ENCODE measurements around the gene DVL2. TPM values are rescaled to one million over a fixed set of nuclear protein-coding genes. Genes with fewer than 3 reads are reported as not detected.
A peak's percentile ranks its signal among the peaks of the same experiment; 100 is the strongest.

The DVL2 gene
- total and polyA plus RNA-seq, 8 donors = 12.1 to 114 (median 17.4) TPM

DNA sequence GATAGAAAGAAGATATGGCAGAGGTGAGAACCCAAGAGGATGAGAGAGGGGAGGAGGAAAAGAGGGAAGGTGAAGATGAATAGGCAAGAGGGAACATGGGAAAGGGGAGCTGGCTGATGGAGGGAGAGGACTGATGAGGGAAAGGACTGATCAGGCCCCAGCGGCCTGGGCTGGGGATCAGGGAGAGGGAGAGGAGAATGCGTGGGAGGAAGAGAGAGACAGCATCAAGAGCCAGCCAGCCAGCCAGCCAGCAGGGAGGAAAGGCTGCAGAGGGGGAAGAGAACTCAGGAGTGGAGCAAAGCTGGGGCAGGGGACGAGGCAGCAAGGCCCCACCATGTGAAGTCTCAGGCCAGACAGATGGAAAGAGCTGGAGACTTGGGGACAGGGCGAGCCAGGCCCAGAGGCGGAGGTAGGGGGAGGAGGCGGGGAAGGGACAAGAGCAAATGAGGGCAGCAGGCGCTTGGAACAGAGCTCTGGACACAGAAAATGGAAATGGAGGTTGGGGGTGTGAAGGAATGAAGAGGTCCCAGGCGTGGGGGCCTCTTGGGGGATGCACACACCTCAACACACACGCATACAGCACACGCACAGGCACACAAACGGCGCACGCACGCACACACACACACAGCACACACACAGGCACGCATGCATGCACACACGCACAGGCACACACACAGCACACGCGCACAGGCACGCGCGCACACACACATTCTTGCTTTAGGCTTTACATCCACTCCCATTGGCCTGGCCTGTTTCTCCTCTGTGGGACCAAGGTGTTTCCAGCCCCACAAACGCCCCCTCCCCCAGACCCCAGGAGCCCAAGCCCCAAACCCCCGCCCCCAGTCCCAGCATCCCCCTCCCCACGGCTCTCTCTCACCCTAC lies 27.0 kb downstream of the DVL2 start:
- 76 to 85% (median 80%) methylated on average over 24 of the region's 24 CpGs for whole genome bisulfite sequencing, 5 donors

GRCh38 chr17:7205561-7205960 lies 28.8 kb downstream of the DVL2 start:
- Histone ChIP-seq H3K9me3 (no peaks in the 10 kb centered on the region), H3K36me3 (peaks cover 7 to 33% (median 30%) of the 10 kb centered on the region in 4 donors), H3K27me3 (peaks cover 0 to 20% (median 0%) of the 10 kb centered on the region in 3 donors), H3K4me3 (peak overlapping the region; percentile 43 to 58 (median 52)), H3K4me1 (peaks cover 11 to 33% (median 16%) of the 10 kb centered on the region in 4 donors), H3K27ac (peak overlapping the region; percentile 40 to 83 (median 67))
- no peak for DNase-seq
- no peak for TF ChIP-seq CTCF (IDR thresholded peaks at IDR 0.05)
- no peak for TF ChIP-seq POLR2AphosphoS5 (IDR thresholded peaks at IDR 0.05)
- no peak for TF ChIP-seq EP300 (IDR thresholded peaks at IDR 0.05)
- TF ChIP-seq POLR2A (IDR thresholded peaks at IDR 0.05) = no peak
- intact Hi-C loops (cut with DNase I; ENCODE audit: low total_unique reads) = no loop called here
- 33 to 57% (median 47%) methylated on average over 8 to 15 of the region's 15 CpGs for WGBS, 5 donors

More for the DNA sequence above, 27.0 kb downstream of the DVL2 start:
- Histone ChIP-seq H3K36me3 (peaks cover 7 to 16% (median 16%) of the 10 kb centered on the region in 4 donors), H3K4me3 (no peak overlapping the region), H3K27me3 (peaks cover 0 to 38% (median 0%) of the 10 kb centered on the region in 3 donors), H3K9me3 (no peaks in the 10 kb centered on the region), H3K27ac (peak overlapping the region in 1 of 5 donors; percentile 51), H3K4me1 (peaks cover 11 to 44% (median 23%) of the 10 kb centered on the region in 4 donors)
- TF ChIP-seq POLR2A (IDR thresholded peaks at IDR 0.05) (no peak), CTCF (IDR thresholded peaks at IDR 0.05) (no peak), EP300 (IDR thresholded peaks at IDR 0.05) (no peak), POLR2AphosphoS5 (IDR thresholded peaks at IDR 0.05) (no peak)
- intact Hi-C loops (cut with DNase I; ENCODE audit: low total_unique reads) = no loop called here
- peak in 1 of 2 donors; percentile 72 for DNase-seq

DNA sequence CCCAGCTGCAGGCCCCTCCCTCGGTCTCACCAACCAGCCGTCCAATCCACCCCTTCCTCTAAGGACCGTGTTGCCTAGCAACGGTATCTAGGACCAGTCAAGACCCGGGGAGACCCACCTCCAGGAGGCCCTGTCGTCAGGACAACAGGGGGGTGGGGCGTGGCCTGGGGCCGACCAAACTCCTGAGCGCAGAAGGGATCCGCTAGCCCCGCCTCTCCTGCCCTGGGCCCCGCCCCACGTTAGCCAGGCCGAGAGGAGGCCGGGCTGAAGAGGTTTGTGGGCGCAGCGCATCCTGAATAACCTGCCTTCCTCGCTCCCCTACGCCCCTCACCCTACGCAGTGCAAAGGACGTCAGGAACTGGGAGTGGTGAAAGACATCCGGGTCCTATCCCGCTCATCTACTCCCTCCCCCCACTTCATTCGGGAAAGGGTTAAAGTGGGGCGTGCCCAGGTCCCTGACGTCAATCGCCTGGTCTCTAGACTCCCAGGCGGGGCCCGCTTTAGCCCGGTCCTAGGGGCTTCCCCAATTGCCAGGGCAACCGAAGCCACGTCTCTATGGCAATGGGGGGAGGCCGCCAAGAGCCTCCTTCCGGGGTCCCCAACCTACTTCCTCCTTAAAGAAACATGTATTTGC lies 29.4 kb downstream of the DVL2 start:
- Histone ChIP-seq H3K36me3 (peaks cover 7 to 39% (median 30%) of the 10 kb centered on the region in 4 donors), H3K4me3 (peak overlapping the region; percentile 43 to 58 (median 52)), H3K27me3 (peaks cover 0 to 18% (median 0%) of the 10 kb centered on the region in 3 donors), H3K4me1 (peaks cover 11 to 33% (median 16%) of the 10 kb centered on the region in 4 donors), H3K27ac (peak overlapping the region; percentile 40 to 83 (median 67)), H3K9me3 (no peaks in the 10 kb centered on the region)
- WGBS, 5 donors = 0 to 1% (median 0%) methylated on average over 33 to 34 of the region's 34 CpGs
- no peak for TF ChIP-seq POLR2A (IDR thresholded peaks at IDR 0.05)
- TF ChIP-seq POLR2AphosphoS5 (IDR thresholded peaks at IDR 0.05) = peak in 1 of 3 donors; percentile 51
- no peak for TF ChIP-seq CTCF (IDR thresholded peaks at IDR 0.05)
- TF ChIP-seq EP300 (IDR thresholded peaks at IDR 0.05) = peak; percentile 35
- intact Hi-C loops (cut with DNase I; ENCODE audit: low total_unique reads) = no loop called here
- DNase-seq = peak; percentile 80 to 96

- DNase-seq = peak in 1 of 2 donors; percentile 68
- Histone ChIP-seq H3K36me3 (peaks cover 7 to 46% (median 30%) of the 10 kb centered on the region in 4 donors), H3K27ac (peak overlapping the region in 4 of 5 donors; percentile 40 to 83 (median 68)), H3K4me3 (peak overlapping the region; percentile 43 to 58 (median 52)), H3K9me3 (no peaks in the 10 kb centered on the region), H3K27me3 (peaks cover 0 to 17% (median 0%) of the 10 kb centered on the region in 3 donors), H3K4me1 (peaks cover 11 to 33% (median 16%) of the 10 kb centered on the region in 4 donors)
- no peak for TF ChIP-seq CTCF (IDR thresholded peaks at IDR 0.05)
- TF ChIP-seq POLR2AphosphoS5 (IDR thresholded peaks at IDR 0.05) = no peak
- TF ChIP-seq POLR2A (IDR thresholded peaks at IDR 0.05) = no peak
- WGBS, 5 donors = 70 to 73% (median 71%) methylated on average over 15 of the region's 15 CpGs
- intact Hi-C loops (cut with DNase I; ENCODE audit: low total_unique reads) = no loop called here
Measured at GRCh38 chr17:7204336-7204735, 30.0 kb downstream of the DVL2 start.

Data from stomach (tissue), 9 donors.